Stimulated activated CD8-positive, alpha-beta memory T cell treated with anti-CD3 and anti-CD28 coated beads, Interleukin-12 subunit alpha, Interleukin-12 subunit beta, amount 100 ng/mL, for 4 hours (primary cell): ENCODE data around the gene CMBL.
"Not testable (repeated sequence)": the region's sequence is repeated elsewhere in the genome, so short reads cannot be mapped to it uniquely, and the experiment has no call there.

ENCODE experiments used
- DNase-seq: peaks from one replicate; pipeline ENCODE4 v3.0.0-alpha.2; 2020; ENCODE audit warnings: low read depth

The CMBL gene

DNA sequence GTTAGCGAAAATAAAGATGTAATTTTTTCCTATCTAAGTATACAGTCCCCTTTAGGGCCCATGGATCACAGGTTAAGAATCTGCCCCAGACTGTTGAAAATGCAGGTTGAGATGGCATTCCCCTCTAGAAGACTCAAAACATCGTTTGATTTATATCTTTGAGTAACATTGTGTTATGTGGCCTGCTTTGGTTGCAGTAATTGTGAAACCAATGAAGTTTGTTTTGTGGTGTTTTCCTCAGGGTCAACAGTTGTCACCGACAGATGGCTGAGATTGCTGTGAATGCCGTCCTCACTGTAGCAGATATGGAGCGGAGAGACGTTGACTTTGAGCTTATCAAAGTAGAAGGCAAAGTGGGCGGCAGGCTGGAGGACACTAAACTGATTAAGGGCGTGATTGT, 49.8 kb downstream of the CMBL start:
- no peak for DNase-seq

GRCh38 chr5:10254686-10255085, 53.0 kb downstream of the CMBL start:
- no peak for DNase-seq

- no peak for DNase-seq
Measured at GRCh38 chr5:10253390-10253789, 54.3 kb downstream of the CMBL start.

GRCh38 chr5:10251405-10251804, 56.3 kb downstream of the CMBL start:
- no peak for DNase-seq

DNA sequence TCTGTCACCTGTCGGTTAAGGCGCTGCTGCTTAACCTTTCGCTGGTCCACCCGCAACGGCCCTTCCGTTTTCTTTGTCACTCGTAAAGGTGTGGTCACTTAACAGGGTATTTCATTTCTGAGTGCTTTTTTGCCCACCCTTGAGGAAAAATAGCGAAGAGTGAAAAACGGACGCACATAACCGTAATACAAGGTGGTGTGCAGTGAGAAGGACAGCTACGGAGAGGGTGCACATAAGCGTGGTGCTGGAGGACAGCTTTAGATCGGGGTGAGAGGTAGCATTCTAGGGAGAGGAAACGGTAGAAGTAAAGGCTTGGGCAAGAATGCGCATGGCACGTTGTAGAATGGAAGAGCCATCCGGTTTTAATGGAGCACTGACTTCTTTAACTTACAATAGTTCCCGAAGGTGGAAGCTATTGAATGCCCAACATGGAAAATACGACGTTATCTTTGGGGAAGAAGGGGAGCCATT, 56.9 kb downstream of the CMBL start:
- DNase-seq, result no peak

DNA sequence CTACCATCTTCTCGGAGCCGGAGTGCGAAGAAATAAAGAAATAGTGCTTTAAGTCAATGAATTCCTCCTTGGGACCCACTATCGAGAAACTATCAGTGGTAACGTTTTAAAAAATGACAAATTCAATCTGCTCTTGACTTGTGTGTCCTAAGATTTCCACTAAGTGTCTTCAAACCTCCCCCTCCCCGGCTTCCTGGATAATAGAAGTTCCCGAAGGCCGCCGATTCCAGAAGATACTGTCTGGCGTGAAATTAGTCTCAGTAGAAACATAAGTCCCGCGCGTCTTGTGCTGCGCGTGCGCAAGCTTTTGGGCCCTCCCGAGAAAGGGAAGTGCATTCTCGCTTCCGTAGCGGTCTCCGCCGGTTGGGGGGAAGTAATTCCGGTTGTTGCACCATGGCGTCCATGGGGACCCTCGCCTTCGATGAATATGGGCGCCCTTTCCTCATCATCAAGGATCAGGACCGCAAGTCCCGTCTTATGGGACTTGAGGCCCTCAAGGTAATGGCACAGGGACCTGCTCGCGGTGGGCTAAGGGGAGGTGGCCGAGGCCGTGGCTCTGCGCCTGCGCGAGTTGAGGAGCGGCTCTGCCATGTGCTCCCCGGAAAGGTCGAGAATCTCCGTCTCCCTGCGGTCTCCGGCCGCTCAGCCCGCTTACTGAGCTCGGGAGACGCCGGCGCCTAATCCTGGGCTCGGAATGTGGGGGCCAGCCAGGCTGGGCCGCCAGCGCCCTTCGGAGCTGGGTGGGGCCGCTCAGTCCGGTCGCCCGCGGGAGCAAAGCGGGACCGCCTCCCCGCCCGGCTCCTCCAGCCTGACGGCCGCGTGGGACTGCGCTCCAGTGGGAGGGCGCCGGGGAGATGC, 57.5 kb downstream of the CMBL start, which contains the start of gene CCT5:
Gene CCT5, plus strand, starts transcription at position 333 of the 858 bp plus-strand sequence. Its CDS starts 61 bp downstream, at position 394.
- peak; percentile 82 for DNase-seq

DNA sequence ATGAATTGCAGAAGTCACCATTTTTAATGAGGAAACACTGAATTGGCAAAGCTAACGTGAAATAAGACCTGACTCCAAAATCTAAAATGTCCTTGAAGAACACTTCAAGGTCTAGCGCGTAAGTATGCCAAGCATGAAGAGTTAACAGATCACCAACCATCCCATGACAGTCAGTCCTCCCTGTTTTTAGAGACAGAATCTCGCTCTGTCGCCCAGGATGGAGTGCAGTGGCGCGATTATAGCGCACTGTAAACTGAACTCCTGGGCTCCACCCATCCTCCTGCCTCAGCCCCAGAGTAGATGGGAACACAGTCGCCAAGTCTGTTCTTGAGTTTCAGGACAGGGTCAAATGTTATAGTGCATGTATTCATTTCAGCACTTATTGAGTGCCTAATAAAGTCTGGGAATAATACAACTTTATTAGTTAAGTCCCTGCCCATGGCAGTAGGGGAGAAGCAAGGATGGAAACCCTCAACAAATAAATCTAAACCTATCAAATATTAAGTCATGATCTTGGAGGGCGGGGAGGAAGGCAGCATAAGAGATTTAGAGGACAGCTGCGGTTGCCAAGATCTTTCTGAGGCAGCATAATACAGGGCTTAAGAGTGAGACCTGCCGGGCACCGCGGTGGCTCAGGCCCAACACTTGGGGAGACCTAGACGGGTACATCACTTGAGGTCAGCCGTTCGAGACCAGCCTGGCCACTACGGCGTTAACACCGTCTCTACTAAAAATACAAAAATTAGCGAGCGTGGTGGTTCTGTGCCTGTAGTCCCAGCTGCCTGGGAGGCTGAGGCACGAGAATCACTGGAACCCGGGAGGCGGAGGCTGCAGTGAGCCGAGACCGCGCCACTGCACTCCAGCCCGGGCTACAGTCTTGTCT, 59.1 kb downstream of the CMBL start:
- DNase-seq, result no peak

DNA sequence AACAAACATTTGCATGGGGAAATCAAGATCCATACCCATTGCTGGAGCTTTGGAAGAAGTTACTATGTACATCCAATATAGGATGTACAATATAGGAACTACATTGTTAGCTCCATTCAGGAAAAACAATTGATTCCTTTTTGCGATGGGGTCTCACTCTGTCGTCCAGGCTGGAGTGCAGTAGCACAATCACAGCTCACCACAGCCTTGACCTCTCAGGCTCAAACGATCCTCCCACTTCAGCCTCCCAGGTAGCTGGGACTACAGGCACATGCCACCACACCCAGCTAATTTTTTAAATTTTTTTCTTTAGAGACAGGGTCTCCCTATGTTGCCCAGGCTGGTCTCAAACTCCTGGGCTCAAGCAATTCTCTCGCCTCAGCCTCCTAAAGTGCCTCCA, 60.5 kb downstream of the CMBL start:
- DNase-seq, result not testable (repeated sequence)

DNA sequence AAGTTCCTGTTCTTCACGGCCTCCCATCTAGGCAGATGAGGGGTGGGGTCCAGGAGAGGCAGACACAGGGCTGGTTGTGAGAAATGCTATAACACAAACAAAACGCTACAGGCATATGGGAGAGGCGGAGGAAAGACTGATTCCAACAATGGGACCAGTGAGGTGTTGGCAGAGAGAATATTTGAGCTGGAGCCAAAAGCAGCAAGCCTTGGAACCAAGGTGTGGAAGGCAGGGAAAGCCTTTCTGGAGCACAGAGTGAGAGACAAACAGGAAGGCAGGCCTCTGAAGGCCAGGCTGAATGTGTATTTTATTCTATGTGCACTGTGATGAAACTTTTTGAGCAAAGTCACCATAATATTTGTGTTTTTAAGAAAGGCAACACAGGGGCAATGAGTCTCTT, 60.9 kb downstream of the CMBL start:
- no peak for DNase-seq

GRCh38 chr5:10244342-10244944, 63.3 kb downstream of the CMBL start:
- DNase-seq, result no peak

GRCh38 chr5:10243660-10244240, 64.0 kb downstream of the CMBL start:
- DNase-seq, result no peak

DNA sequence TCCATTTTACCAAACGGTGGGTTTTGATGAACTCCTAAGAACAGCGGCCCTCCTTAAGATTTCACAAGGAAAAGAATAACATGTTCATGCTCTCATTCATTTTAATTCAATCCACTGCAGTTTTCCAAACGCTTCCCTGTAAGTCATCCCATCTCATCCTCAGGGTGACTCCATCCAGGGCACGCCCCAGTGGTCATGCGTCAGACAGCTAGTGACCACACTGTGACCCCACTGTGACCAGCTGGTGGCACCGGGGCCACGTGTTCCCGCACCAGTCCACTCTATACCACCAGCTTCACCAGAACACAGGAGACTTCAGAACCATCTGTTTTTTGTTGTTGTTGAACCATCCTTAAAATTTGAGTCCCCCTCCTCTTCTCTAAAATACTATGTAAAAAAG, 72.4 kb downstream of the CMBL start:
- no peak for DNase-seq

DNA sequence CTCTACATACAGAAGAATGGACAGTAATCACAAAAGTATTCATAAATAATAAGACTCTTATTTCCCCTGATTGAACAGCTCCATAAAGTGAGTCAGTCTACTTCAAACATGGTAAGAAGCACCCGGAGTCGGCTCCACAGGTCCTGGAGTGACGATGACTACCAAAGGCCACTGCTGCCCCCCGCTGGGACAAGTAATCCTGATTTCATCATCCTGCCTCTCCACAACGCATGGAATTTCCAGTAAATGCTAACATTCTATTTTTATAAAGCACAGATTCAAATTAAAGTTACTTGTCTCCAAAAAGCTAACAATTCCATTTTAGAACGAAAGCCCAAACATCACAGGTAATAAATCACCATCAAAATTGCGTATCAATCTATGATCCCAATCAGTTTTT, 74.2 kb downstream of the CMBL start:
- no peak for DNase-seq

GRCh38 chr5:10233011-10233410, 74.7 kb downstream of the CMBL start:
- DNase-seq, result no peak

- DNase-seq, result no peak
Measured at GRCh38 chr5:10232386-10232785, 75.3 kb downstream of the CMBL start.

- no peak for DNase-seq
Measured at GRCh38 chr5:10229306-10230048, 78.2 kb downstream of the CMBL start.

DNA sequence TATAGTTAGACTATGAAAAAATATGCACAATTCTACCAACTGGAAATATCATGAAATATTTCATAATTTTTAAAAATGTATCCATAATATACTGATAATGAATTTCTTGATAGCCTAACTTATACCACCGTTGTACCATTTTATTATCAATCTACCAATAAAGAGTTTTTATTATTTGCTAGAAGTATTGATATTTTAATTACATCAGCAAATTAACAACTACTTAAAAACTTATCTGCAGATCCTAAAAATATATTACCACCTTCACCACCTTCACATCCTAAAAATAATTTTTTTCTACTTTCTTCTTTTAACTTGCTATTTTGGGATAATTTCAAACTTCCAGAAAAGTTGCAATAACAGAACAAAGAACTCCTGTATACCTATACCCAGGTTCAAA, 79.4 kb downstream of the CMBL start:
- DNase-seq, result no peak
